K562 treated with DMSO at 1 percent for 4 hours (cell line): ENCODE results near the gene ZNF783. TPM values are rescaled to one million over a fixed set of nuclear protein-coding genes. Genes with fewer than 3 reads are reported as not detected.

Experiments used
- total RNA-seq: library from RNA; unstranded; fragments of 300-600 nt; gene quantifications from 2 replicates; pipeline ENCODE4 v1.2.3, GENCODE V29; 2022; ENCODE audit not compliant: insufficient read depth

The ZNF783 gene
- total RNA-seq = 2.6 and 4.1 TPM in 2 replicates

GRCh38 chr7:149261829-149262617, at the start of gene ZNF783:
ZNF783 (plus strand) TSS chr7:149262196; CDS start chr7:149262334, 138 bp downstream.

DNA sequence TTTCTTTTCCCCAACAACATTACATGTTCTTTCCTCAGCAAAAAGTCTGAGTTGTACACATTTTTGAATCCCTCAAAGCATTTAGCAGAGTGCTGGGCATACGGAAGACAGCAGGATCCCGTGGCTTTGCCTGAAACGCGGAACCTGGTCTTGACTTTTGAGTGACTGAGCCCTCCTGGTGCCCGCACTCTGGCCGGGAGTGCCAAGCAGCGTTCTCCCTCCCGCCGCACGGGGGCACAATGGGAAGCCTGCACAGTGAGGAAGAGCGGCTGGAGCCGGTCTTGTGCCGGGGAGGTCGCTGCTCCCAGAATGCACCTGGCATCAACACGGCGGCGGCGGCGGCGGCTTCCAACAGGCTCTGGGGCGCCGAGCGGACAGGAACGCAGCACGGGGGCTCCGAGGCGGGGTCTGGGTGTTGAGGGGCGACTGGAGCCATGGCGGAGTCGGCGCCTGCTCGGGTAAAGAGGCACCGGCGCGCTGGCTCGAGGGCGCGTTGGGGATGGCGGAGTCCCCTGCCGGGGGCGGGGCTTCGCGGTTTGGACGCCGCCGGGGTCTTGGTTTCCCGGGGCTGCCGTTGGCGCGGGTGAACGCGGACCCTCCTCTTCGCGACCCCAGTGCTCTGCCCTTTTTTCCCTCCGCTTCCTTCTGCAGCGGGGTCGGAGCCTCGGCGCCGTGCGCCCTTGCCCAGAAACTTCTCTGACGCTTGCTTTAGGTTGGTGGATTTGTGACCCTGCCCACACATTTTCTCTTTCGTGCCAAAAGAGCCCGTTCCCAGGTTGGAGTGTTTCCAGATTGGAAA, 22.5 kb upstream of the ZNF783 start, which contains the start of gene ZNF212:
ZNF212 (plus strand) TSS at position 307 of the 799 bp plus-strand sequence; CDS start at position 435, 128 bp downstream.

Other genes starting within 250 kb of the ZNF783 start
- gene PDIA4, start 233.7 kb upstream of the ZNF783 start, total RNA-seq = 185 and 186 TPM in 2 replicates
- gene ZNF786, start 171.5 kb upstream of the ZNF783 start, total RNA-seq = 2.6 and 3.4 TPM in 2 replicates
- gene ZNF425, start 135.9 kb upstream of the ZNF783 start, total RNA-seq = 2.9 and 3.8 TPM in 2 replicates
- gene ZNF398, start 114.7 kb upstream of the ZNF783 start, total RNA-seq = 9.3 and 12.9 TPM in 2 replicates
- 33.0 TPM in 2 replicates for gene ZNF282, start 66.7 kb upstream of the ZNF783 start, total RNA-seq
- 13.1 and 19.0 TPM in 2 replicates for gene ZNF212, start 22.5 kb upstream of the ZNF783 start, total RNA-seq
- 15.4 and 17.9 TPM in 2 replicates for gene ZNF777, start 198.9 kb downstream of the ZNF783 start, total RNA-seq
- gene ZNF746, start 235.6 kb downstream of the ZNF783 start, total RNA-seq = 25.5 and 30.1 TPM in 2 replicates